Measurements from ENCODE around the gene AGBL1.

DNA sequence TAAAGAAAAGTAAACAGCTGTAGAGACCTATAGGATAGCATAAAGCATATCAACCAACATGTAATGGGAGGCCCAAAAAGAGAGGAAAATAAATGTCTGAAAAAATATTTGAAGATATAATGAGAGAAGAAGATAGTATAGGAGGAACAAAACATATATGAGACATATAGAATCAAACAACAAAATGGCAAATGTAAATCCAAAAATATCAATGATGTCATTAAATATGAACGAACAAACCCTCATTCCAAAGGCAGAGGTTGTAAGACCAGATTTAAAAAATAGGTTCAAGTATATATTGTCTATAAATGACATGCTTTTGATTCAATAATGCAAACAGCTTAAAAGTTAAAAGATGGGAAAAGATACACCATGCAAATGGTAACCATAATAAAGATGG, 470.4 kb downstream of the AGBL1 start:
- TF ChIP-seq CTCF (IDR thresholded peaks at IDR 0.05; ENCODE audit: insufficient read depth, low read depth, low read length): no peak
- no peak for TF ChIP-seq EZH2 (IDR thresholded peaks at IDR 0.05; ENCODE audit: insufficient read depth, low read length)
